NK-92 (cell line): ENCODE results near the gene CCDC191.

Experiments
- DNase-seq: peaks from one replicate; lab custom pipeline; 2025; ENCODE audit not compliant: unreplicated experiment; lab: John Stamatoyannopoulos, UW

Gene CCDC191

DNA sequence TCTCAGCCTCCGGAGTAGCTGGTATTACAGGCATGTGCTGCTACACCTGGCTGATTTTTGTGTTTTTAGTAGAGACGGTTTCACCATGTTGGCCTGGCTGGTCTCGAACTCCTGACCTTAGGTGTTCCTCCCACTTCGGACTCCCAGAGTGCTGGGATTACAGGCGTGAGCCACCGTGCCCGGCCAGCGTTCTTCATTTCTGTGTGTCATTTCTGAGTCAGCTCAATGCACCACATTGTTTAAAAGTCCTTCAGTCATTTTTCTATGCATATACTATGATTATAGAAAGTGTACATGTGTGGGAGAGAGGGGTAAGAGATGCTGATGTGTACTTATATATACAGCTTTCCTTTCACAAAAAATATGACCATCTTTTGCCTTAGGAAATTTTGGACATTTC, 2.3 kb upstream of the CCDC191 start:
- DNase-seq: no peak

DNA sequence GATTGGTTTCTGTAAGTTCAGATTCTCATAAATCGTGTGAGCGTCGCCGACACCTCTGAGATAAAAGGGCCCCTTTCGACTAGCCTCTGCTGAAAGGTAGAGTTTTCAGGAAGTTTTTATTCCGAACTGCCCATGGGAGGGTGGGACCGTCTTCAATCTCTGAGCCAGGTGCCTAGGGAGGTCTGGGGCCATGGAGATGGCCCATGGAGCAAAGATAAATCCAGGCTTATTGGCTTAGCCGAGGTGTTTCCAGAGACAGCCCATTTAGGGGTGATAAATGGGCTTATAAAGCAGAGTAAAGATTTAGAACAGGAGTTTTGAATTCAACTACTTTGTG, 653 bp upstream of the CCDC191 start:
- DNase-seq: no peak

DNA sequence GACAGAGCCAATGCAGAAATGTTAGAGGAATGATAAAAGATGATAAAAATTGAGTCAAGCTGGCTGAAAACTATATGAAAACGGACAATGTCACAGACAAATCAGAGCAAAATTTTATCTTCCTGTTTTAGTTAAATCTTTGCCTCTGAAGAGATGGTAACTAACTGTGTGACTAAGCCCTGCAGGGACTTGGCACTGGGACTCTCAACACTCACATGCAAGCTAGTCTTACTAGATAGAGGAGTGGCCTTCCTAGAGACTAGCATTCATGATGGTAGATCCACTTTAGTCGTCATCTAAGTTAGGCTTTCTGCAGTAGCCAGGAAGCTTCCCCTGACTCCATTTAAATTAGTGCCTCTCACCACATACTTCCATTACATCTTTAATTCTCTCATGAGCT, 4.1 kb downstream of the CCDC191 start:
- DNase-seq: no peak

DNA sequence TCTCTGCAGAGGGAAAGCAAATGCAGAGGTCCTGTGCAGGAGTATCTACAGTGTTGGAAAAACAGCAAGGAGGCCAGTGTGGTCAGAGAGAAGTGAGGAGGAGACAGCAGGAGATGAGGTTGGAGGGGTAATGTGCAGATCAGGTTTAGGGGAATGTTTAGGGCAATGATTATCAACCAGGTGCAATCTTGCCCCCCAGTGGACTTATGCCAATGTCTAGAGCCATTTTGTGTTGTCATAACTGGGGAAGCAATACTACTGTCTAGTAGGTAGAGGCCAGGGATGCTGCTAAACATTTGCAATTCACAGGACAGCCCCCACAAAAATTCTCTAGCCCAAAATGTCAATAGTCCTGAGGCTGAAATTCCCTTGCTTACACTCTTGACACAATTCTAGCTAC, 13.1 kb downstream of the CCDC191 start:
- DNase-seq: no peak

DNA sequence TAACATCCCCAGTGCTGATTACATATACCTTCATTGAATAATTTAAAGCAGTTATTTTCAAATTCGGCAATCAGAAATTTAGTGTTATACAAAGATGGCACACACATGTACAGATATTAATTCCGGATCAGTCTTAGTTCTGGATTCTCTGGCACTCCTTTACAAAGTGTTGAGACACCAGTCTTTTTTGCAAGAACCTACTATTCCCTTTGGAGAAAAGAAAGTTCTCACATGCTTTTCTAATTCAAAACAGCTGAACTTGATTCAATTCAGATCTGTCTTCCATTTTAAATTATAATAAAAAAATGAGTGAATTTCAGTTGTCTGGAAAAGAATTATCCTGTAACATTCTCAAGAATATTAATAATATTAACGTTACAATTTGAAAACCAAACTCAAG, 20.4 kb downstream of the CCDC191 start:
- DNase-seq: no peak

DNA sequence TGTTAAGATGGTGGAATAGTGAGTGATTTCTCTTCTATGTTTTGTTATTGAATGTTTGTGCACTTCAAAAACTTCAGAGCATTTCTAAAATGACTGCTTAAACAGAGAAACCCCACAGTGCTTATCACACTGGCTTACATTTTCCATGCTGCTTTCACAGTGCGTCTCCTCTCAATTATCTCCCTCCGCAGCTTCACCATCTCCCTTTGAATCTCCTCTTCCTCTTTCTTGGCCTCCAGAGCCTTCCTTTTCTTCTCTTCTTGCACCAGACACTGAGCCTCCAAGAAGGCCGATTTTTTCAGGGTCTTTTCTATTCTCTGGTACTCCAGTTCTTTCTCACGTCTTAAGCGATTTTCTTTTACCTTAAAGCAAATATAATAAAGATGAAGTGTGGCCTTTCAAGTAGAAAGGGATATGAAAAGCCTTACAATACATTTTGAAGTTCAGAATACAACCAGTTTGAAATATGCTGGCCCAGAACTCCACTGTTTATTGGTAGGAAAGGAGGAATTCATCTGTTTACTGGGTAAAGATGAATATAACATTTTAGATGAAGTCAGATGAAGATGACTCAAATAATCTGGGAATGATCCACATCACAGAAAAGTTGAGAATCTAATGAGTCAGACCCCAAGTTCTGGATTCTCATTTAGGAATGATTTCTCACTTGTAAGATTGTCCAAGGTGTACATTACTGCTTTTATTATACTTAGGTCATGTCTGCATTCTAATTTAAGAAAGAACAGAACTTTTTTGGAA, 21.4 kb downstream of the CCDC191 start:
- DNase-seq: no peak

DNA sequence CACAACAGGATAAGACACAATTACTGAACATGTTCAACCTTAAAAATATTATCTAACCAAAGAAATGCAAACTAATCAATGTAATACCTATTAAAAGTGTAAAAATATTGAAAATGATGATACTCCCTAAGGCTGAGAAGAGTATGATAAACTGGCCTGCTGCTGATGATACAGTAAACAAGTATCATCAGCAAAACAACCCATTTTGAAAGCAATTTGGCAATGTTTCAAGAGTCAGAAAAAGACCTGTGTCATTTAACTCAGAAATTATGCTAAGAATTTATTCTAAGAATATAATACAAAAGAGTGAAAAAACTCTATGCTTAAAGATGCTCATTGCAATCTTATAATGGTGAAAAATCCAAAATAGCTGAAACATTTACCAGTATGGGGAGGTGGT, 22.1 kb downstream of the CCDC191 start:
- no peak for DNase-seq

DNA sequence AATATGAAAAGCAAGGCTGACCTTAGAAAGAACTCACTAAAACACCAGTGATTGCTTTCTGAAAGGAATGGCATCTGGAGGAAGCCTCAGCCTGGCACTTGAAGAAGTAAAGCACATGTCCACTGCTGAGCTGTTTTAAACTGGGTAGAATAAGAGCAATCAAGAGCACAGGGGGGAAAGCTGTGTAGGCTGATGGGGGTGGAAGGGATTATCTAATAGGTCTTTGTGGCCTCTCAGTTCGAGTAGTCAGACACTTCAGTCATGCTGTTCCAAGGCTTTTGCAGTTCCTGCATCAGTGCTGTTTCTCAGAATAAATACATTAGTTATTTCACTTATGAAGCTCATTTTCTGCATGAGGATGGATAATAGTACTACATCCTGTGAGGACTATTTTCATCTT, 22.6 kb downstream of the CCDC191 start:
- no peak for DNase-seq

DNA sequence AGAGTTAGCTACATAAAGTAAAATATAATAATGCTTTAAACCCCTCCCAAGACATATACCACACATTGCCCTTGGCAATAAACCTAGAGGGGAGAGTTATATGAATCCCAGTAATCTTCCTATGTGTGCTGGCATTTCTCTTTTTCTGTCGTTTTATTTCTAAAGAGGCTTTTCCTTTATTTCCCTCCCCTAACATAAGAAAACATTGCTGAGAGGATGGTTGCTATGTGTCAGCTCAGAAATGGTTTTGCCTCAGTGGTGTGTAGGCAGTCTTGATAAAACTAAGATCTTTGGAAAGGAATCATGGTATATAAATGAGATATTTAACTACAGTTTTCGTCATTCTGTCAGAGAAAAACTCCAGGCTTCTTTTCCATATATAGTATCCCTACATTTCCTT, 30.0 kb downstream of the CCDC191 start:
- DNase-seq: no peak

DNA sequence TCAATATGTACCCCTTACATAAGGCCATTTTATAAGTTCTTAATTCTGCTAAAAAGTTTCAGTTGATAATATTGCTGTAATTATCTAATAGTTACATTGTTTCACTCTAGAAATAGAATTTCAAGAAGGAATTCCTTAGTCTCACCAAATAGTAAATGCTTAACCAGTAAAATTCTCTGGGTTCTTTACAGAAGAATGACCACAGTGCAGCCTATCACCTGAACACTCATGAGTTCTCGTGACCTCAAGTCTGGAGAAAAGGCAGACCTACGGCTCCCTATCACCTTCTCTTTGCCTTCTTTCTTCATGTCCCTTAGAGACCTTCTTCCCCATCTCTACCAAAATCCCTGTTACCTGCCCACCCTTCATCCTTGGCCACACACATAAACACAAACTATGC, 30.9 kb downstream of the CCDC191 start:
- no peak for DNase-seq

DNA sequence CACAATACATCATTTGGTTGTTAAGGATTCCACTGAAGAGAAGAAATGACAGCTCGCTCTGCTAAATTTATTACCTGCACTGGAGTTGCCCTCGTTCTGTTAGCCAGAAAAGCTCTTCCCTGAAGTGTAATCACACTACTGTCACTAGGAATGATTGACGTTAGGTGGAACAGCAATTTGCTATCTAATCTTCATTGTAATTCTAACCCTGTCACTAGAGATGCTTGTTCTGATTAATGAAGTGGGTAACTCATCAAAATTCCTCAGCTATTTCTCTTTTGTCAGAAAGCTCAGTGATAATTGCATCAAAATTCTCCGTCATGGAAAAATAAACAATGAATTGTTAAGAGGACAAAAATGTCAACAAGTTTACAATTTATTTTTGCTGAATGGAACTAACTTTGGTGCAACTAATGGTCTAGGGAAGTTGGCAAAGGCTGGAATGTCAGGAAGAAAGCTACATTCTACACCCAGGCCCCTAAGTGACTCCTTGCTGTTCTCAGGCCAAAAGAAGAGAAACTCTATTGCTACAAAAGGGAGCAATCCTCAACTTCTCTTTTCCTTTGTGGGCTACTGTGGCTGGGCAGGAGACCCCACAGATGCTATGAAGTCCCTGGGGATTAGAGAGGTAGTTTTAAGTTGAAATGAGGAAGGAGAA, 34.1 kb downstream of the CCDC191 start:
- DNase-seq: no peak

DNA sequence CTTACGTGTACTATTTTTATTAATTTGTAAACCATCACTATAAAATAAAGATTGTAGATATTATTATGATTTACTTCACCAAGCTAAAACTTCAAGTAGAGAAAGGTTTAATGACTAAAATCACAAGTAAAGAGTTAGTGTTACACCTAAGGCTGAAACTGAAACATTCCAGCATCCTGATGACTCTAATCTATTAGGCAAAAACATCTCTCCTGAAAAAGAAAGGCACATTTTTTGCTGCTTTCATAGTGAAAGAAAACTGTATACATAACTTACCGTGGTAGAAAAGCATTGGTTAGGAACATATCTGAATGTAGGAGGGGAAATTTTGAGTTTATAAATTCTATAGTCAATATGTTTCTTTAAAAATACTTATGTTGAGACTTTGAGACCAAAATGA, 35.4 kb downstream of the CCDC191 start:
- no peak for DNase-seq

DNA sequence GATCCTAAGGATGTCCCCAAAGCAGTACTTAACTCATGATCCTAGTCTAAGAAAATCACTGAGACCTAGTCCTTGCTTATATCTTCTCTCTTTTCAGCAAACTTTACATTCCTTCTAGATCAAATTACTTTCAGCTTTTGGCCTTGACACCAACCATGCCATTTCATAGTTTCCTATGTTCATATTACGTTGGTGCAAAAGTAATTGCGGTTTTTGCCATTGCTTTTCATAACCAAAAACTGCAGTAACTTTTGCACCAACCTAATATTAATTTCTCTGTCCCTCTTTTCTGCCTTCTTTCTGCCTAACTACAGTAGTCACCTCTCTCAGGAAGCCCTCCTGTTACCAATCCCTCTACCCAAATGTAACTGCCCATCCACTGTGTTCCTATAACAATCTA, 36.8 kb downstream of the CCDC191 start:
- DNase-seq: no peak

DNA sequence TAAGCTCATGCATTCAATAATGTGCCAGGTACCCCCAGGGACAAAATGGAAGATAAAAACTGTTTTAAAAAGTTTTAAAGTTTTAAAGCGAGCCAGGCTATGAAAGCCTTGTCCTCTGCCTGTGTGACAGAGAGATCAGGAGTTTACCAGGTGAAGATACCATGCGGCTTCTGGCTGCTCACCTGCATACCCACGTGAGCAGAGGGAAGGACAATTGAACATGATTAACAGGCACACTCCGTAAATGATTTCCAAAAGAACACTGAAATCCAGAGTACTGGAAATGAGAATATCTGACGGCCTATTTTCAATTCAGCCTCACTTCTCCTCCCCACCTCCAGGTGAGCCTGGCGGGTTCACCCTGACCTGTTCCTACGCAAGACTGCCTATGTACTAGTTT, 42.1 kb downstream of the CCDC191 start:
- no peak for DNase-seq

DNA sequence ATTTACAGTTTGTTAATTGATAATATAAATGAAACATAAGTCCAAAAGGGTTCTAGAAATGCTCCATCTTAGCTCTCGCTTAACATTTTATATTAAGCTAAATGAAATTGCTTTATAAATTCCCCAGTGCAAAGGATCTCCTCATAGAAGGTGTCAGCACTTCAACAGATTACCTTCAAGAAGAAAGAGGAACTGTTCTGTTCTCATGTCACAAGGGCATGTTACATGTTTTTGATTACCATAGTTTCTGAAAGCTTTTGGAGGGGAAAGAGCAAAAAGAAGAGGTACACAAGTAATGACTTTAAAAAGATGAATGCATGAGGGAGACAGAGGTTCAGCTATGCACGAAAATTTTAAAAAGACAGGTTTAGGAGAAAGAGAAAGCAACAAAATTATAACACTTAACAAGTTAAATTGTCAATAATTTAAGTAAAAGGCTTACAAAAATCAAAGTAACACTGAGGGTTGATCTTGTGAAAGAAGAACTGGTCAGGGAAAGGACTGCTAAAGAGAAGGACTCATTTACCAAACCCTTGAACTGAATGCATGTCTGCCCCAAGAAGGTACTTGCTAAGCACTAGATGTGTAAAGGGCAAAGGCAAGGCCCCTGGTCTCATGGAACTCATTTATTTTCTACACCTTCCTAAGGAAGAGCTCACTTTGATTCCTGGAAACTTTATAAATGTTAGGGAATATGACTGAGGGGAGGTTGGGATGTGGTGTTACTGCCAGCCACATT, 45.1 kb downstream of the CCDC191 start:
- no peak for DNase-seq

DNA sequence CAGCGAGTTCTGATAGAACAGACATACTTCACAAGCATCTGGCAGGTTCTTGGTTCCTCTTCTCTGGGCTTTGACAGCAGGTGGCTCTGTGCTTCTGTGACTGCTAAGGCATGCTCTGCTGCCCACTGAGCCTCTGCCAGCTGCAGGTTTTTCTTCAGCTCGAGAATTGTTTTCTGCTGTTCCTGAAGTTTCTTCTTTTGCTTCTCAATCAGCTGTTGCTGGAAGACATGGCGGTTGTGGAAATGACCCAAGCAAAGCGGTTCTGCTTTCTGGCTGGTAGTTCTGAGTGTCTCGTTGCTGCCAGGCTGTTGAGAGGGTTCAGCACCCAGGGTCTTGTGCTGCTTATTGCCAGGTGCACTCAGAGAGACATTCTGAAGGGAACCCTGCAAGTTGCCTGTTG, 50.8 kb downstream of the CCDC191 start:
- DNase-seq: no peak

DNA sequence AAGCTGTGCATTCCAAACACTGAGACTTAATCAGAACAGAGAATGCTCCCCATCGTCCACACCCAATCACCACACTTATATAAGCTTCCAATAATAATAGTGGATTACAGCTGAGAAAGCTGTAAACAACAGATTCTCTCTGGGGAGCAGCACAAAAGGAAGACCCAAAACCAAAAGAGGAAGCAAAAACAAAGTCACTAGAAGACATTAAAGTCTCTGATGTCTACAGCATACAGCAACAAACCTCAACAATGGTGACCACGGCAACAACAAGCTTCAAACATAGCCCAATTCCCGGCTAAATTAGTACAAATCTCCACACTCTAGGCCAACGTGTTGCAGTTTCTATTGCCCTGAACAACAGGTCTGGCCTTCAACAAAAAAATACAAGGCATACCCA, 70.8 kb downstream of the CCDC191 start:
- DNase-seq: no peak

DNA sequence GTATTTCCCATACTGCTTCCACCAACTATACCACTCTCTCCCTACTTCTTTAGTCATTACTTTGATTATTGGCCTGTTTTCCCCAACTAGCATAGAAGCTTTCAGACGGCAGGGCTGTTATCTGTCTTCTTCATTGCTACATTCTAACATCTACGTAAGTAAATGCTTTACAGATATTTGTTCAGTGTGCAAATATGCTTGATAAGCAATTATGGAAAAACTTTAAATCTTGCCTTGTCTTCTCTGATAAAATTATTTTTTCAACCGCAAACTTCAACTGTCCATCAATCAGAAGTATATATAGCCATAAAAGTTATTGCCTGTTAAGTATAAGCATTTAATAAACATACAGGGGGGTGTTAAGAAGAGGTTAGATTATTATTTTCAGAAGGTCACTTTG, 72.8 kb downstream of the CCDC191 start:
- DNase-seq: no peak

DNA sequence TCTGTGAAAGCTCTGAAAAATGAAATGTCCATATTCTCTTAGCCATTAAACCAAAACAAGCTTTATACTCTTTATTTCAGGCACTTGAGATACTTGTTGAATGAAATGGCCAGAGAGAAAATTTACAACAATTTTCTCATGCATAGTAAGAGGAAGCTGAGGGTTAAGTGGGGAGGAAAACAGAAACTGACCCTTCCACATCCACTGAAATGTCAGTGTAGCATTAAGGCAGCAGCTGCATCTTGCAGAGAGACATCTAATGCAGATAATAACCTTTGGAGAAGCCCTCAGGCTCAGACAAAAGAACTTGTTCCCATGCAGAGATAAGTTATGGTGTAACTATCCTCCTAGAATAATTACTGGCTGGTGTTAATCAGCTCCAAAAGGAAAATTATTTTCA, 74.5 kb downstream of the CCDC191 start:
- no peak for DNase-seq

DNA sequence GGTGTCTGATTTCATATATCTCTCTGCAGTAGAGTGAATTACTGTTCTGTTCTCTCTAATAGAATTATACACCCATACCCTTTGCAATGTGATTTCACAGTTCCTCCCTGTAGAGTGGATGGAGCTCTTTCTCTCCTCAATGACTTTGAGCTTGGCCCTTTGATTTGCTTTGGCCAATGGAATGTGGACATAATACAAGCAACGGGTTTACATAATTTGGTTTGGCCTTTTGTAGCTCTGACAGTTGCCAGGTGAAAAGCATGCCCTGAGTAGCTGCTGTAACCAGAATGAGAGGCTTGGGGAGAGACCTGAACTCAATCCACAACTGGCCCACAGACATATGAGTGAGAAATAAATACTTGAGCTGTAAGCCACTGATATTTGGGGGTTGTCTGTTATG, 76.4 kb downstream of the CCDC191 start:
- no peak for DNase-seq

DNA sequence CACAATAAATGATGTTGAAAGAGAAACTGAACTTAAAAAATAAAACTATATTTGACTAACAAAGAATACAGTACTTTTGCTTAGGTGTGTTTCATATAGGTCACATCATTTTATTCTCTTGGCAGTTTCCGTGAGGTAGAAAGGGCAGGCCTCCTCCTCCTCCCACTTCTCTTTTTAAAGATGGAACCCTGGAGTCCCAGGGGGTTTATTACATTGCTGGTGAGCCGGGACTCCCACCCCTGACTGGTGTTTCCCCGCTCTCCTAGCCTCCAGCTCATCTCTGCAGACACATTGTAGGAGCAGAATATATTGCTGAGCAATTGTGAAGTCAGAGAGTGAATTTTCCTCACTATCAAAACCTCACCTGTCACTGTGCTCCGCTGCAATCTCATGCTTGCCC, 78.5 kb downstream of the CCDC191 start:
- no peak for DNase-seq

DNA sequence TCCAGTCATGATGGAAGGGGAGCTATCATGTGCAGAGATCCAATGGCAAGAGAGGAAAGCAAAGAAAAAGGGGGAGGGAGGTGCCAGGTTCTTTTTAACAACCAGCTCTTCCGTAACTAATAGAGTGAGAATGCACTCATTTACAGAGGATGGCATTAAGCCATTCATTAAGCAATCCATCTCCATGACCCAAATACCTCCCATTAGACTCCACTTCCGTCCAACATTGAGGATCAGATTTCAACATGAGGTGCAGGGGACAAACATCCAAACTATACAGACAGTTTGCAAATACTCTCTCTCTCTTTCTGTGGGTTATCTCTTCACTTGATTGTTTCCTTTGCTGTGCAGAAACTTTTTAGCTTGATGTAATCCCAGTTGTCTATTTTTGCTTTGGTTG, 87.3 kb downstream of the CCDC191 start:
- no peak for DNase-seq
